LNCaP clone FGC (cell line): Measurements from ENCODE around the gene RARRES1.

Experiments
- DNase-seq: peaks from one replicate; pipeline ENCODE4 v3.0.0-alpha.2; 2011; ENCODE audit warnings: low read depth
- H3K4me3 ChIP-seq: 2 replicates; pipeline ENCODE4 v1.5.1; 2011; ENCODE audit warnings: mild to moderate bottlenecking, low read depth, low read length, control low read depth
- TF ChIP-seq, protein P1 (sequence below): IDR thresholded peaks from 2 replicates; pipeline ENCODE4 v1.5.1; 2012; ENCODE audit warnings: mild to moderate bottlenecking; ENCODE audit not compliant: control insufficient read depth, insufficient read depth; ENCODE audit errors: extremely low read depth

Gene RARRES1

DNA sequence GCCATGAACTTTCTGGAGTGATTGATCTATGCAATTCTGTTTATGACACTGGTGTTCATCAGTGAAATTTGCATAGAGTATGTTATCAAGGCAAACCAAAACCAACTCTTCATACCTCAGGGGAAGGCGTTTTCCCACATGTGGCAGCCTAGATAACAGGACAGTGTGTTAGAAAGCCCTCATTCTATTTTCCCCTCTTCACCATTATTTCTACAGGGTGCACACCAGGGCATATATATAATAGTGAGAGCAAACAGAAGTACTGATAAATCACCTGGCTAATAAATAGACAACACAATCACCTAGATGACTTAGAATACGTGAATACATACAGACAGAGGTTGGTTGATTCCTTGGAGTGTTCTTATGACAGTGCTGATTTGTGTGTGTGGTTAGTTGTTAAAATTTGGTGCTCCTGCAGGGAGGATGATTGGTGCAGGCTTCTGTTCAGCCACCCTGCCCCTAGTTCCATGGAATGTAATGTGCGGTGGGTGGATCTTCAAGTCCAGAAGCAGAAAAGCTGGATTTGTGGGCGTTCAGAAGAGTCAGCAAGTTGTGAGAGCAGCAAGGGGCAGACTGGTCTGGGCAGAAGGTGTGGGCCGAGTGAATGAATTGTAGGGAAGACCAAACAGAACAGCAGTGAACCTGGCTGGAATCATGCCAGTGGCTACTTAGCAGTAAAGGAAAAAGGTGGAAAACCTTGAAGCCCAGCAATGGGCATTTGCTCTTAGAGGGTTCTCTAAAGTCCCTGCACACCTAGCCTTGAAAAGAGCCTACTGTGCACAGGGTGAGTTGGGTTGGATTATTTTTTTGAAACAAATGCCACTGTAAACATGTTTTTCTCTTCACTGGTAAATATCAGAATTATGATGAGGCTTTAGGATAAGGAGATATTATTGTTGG, 11.7 kb upstream of the RARRES1 start:
- peak; percentile 43 for DNase-seq
- H3K4me3 ChIP-seq = no peak overlapping the region
- TF ChIP-seq, protein P1, sequence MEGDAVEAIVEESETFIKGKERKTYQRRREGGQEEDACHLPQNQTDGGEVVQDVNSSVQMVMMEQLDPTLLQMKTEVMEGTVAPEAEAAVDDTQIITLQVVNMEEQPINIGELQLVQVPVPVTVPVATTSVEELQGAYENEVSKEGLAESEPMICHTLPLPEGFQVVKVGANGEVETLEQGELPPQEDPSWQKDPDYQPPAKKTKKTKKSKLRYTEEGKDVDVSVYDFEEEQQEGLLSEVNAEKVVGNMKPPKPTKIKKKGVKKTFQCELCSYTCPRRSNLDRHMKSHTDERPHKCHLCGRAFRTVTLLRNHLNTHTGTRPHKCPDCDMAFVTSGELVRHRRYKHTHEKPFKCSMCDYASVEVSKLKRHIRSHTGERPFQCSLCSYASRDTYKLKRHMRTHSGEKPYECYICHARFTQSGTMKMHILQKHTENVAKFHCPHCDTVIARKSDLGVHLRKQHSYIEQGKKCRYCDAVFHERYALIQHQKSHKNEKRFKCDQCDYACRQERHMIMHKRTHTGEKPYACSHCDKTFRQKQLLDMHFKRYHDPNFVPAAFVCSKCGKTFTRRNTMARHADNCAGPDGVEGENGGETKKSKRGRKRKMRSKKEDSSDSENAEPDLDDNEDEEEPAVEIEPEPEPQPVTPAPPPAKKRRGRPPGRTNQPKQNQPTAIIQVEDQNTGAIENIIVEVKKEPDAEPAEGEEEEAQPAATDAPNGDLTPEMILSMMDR = no peak

DNA sequence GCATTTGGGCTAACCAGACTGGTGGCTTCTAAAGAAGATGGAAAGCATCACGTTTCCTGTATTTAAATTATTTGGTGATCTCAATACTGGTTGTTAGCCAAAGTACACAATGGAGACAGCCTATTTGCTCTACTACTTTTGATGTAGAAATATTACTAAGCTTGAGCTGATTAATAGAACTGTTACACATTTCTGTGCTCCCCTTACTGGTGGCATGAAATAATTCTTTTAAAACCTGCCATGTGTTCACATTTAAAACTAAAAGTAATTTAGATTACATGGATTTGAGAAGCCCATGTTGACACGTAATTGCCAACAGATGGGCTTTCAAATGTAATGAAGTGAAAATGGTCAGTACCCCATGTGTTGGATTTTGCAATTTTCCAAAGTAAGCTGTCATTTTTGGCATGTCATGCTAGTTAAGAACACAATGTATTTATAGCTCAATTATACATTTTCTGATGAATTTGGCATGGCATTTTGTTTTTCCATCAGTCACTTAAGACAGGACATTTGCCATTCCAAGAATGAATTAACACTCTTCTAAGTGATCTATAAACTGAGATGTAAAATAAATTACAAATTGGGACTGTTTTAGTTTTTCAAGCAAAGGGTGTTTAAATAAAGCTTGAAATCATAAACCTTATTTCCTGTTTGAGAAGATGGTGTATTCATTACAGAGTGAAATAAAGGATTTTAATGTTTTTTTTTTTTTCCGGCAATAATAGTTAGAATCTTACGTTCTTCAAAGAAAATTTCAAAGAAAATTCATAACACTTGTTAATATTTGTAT, 10.8 kb upstream of the RARRES1 start:
- no peak for DNase-seq
- no peak overlapping the region for H3K4me3 ChIP-seq
- TF ChIP-seq, protein P1 = no peak

DNA sequence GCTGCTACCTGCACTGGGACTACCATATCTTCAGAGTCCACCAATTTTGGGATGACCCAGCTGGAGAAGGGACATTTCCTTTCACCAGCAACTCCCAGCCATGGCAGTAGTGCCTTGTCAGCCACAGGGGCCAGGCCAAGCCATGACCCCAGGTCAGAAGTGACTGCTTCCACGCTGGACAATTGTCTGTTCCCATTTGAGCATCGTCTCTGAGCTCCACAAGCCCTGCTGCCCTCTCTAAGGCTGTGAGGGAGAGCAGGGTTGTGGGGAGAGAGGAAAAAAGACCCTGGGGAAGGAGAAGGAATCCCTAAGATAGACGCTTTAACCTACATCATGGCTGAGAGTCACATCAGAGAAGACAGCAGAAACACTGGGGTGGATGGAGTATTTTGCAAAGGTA, 7.4 kb upstream of the RARRES1 start:
- no peak overlapping the region for H3K4me3 ChIP-seq
- TF ChIP-seq, protein P1 = no peak
- DNase-seq = no peak

DNA sequence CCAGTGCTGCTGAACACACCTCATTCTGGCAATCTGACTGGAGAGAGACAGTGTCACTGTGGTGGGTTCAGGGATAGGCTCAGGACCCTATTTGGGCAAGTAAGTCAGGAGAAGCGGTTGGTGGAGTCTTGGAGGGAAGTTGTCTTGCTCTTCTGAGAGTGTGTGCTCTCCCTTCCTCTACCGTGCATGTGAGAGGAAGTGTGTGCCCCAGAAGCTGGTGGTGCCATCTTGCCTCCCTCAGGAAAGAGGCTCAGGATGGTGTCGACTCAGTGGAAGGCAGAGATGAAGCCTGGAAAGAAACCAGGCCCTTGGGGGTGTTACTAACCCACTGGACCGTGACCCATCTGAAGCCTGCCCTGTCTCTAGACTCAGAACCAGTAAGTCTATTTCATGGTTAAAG, 6.8 kb upstream of the RARRES1 start:
- no peak for DNase-seq
- H3K4me3 ChIP-seq = no peak overlapping the region
- TF ChIP-seq, protein P1 = no peak

DNA sequence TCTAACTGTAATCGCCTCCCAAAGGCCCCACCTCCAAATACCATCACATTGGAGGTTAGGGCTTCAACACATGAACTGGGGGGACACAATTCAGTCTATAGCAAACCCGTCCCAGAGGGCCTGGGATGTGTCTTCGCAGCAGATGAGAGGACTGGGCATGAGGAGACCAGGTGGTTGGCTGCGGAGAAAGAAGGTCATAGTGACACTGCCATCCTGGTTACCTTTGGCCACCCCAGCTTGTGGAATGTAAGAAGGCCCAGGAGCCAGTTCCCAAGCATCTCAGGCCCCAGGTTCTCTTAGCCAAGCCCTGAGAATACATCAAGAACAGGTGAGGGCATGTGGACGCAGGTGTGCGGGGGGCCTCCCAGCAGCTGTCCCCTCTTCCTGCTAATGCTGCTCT, 6.4 kb upstream of the RARRES1 start:
- no peak for DNase-seq
- TF ChIP-seq, protein P1 = no peak
- no peak overlapping the region for H3K4me3 ChIP-seq

DNA sequence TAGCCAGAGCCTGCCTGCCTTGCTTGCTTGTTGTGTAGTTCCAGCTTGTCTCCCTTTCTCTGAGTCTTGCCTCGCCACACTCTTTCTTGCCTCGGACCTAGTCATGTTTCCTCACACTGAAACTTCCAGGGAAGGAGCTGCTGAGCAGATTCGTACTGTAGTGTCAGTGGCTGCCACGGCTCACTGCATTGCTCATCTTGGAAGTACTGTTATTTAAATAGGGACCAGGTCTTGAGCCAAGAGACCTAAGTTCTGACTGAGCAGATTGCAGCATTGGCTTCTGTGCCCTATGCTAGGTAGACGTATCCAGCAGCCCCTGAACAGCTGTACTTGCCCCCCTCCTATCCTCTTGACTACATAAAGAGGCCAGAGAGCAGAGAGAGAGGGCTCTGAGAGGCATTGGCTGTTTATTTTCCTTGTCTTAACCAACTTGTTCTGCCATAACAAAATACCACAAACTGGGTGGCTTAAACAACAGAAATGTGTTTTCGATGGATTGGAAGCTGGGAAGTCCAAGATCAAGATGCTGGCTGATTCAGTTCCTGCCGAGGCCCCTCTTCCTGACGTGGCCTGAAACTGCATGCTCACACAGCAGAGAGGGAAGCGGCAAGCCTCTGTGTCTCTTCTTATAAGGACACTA, 5.8 kb upstream of the RARRES1 start:
- no peak for DNase-seq
- H3K4me3 ChIP-seq = no peak overlapping the region
- TF ChIP-seq, protein P1 = no peak
